OCI-LY1 (cell line): ENCODE data around the gene MPPED2.

Experiments used
- H2AFZ ChIP-seq: fragments of 200-600 bp; sonication (generic), shearing (Covaris generic); 2 replicates; pipeline ENCODE4 v1.6.0; 2014; ENCODE audit warnings: antibody characterized with exemption, mild to moderate bottlenecking, low read length
- H3F3A ChIP-seq: fragments of 200-600 bp; sonication (generic), shearing (Covaris generic); 2 replicates; pipeline ENCODE4 v1.6.0; 2014; ENCODE audit warnings: mild to moderate bottlenecking, antibody characterized with exemption, low read length, moderate library complexity; ENCODE audit not compliant: insufficient read depth
- H3K27ac ChIP-seq: fragments of 200-600 bp; sonication (generic); 2 replicates; pipeline ENCODE4 v1.5.1; 2014; ENCODE audit warnings: low read length, mixed run types, mild to moderate bottlenecking, low read depth; ENCODE audit not compliant: poor library complexity, severe bottlenecking
- H3K27me3 ChIP-seq: fragments of 200-600 bp; sonication (generic); 2 replicates; pipeline ENCODE4 v1.6.0; 2014; ENCODE audit warnings: antibody characterized with exemption, mild to moderate bottlenecking, low read length, moderate library complexity; ENCODE audit not compliant: insufficient read depth
- H3K36me3 ChIP-seq: fragments of 200-600 bp; sonication (generic); 2 replicates; pipeline ENCODE4 v1.6.1; 2014; ENCODE audit warnings: mild to moderate bottlenecking, antibody characterized with exemption, low read length, moderate library complexity, mixed read lengths; ENCODE audit not compliant: insufficient read depth
- H3K4me1 ChIP-seq: fragments of 200-600 bp; sonication (generic); 2 replicates; pipeline ENCODE4 v1.5.1; 2014; ENCODE audit warnings: mild to moderate bottlenecking, low read length, moderate library complexity; ENCODE audit not compliant: insufficient read depth, severe bottlenecking
- H3K4me2 ChIP-seq: fragments of 200-600 bp; sonication (generic), shearing (Covaris generic); 2 replicates; pipeline ENCODE4 v1.6.1; 2014; ENCODE audit warnings: low read length
- H3K4me3 ChIP-seq: fragments of 200-600 bp; sonication (generic); 2 replicates; pipeline ENCODE4 v1.5.1; 2014; ENCODE audit warnings: low read length, low read depth, mild to moderate bottlenecking, mixed read lengths; ENCODE audit not compliant: poor library complexity, severe bottlenecking
- H3K79me2 ChIP-seq: fragments of 200-600 bp; shearing (Covaris generic); 2 replicates; pipeline ENCODE4 v1.6.1; 2016; ENCODE audit warnings: mixed run types, low read length, mixed read lengths; ENCODE audit not compliant: insufficient read depth
- H3K9ac ChIP-seq: fragments of 200-600 bp; sonication (generic), shearing (Covaris generic); 2 replicates; pipeline ENCODE4 v1.6.1; 2014; ENCODE audit warnings: mild to moderate bottlenecking, low read length, mixed read lengths
- H3K9me2 ChIP-seq: fragments of 200-600 bp; sonication (generic), shearing (Covaris generic); 2 replicates; pipeline ENCODE4 v1.6.1; 2014; ENCODE audit warnings: low read depth, mild to moderate bottlenecking, low read length, mixed read lengths
- H3K9me3 ChIP-seq: fragments of 200-600 bp; shearing (Covaris generic); 2 replicates; pipeline ENCODE4 v1.6.1; 2014; ENCODE audit warnings: low read length, mixed read lengths
- H4K20me1 ChIP-seq: fragments of 200-600 bp; sonication (generic), shearing (Covaris generic); 2 replicates; pipeline ENCODE4 v1.6.0; 2016; ENCODE audit warnings: mild to moderate bottlenecking, low read length; ENCODE audit not compliant: insufficient read depth
- EZH2 ChIP-seq: fragments of 200-600 bp; sonication (generic), shearing (Covaris generic); IDR thresholded peaks from 2 replicates; pipeline ENCODE4 v1.8.0; 2017; ENCODE audit warnings: borderline replicate concordance, mixed run types, mild to moderate bottlenecking, antibody characterized with exemption, low read length, moderate library complexity, mixed read lengths
- TF ChIP-seq, protein P1 (sequence below): fragments of 200-600 bp; sonication (generic), shearing (Covaris generic); IDR thresholded peaks from 2 replicates; pipeline ENCODE4 v1.5.1; 2017; ENCODE audit warnings: mild to moderate bottlenecking, antibody characterized with exemption, low read length, moderate library complexity, mixed read lengths

The MPPED2 gene

DNA sequence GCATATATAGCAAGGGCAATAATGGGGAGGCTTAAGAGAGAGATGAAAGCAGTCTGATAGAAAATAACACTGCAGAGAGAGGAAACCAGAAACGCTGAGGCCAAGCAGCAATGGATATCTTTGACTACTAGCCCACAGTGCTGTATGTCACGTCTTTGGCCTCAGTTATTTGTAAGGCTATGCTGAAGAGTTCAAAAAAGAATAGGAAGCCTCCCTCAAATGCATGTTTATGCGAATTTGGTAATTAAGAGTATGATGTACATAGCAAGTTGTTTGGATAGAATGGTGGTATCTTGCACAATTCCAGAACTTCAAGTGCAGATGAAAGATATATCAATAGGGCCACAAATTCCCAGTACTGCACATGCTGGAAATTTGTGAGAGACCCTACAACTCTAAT lies 89.2 kb downstream of the MPPED2 start:
- no peaks in the 10 kb centered on the region for H3K4me1 ChIP-seq
- TF ChIP-seq, protein P1, sequence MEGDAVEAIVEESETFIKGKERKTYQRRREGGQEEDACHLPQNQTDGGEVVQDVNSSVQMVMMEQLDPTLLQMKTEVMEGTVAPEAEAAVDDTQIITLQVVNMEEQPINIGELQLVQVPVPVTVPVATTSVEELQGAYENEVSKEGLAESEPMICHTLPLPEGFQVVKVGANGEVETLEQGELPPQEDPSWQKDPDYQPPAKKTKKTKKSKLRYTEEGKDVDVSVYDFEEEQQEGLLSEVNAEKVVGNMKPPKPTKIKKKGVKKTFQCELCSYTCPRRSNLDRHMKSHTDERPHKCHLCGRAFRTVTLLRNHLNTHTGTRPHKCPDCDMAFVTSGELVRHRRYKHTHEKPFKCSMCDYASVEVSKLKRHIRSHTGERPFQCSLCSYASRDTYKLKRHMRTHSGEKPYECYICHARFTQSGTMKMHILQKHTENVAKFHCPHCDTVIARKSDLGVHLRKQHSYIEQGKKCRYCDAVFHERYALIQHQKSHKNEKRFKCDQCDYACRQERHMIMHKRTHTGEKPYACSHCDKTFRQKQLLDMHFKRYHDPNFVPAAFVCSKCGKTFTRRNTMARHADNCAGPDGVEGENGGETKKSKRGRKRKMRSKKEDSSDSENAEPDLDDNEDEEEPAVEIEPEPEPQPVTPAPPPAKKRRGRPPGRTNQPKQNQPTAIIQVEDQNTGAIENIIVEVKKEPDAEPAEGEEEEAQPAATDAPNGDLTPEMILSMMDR: no peak
- TF ChIP-seq EZH2: no peak

DNA sequence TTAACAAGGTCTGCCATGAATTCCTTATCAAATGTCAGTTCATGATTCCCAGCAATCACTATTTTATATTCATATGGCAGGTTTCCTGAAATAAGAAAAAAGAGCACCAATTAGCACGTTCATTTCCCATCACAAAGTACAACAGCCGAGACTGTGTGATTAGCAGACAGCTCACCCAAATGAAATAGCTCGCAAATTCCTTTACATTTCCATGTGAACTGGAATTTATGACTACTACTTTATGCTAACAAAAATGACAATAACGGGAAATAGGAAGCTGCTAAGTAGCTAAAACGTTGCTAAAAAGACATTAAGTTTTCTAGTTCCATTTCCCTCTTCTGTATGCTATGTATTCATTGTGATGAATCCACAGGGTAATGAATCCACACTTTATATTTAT lies 90.7 kb downstream of the MPPED2 start:
- H3K27me3 ChIP-seq: no peaks in the 10 kb centered on the region
- no peak overlapping the region for H3K9ac ChIP-seq
- H4K20me1 ChIP-seq: no peaks in the 10 kb centered on the region
- no peak overlapping the region for H3K4me3 ChIP-seq
- no peaks in the 10 kb centered on the region for H3K9me3 ChIP-seq
- H3K4me2 ChIP-seq: no peak overlapping the region
- H3K9me2 ChIP-seq: no peaks in the 10 kb centered on the region
- no peak for TF ChIP-seq EZH2
- TF ChIP-seq, protein P1: no peak
- H3F3A ChIP-seq: no peaks in the 10 kb centered on the region
- H3K36me3 ChIP-seq: no peaks in the 10 kb centered on the region
- no peak overlapping the region for H3K27ac ChIP-seq
- no peaks in the 10 kb centered on the region for H3K4me1 ChIP-seq
- no peak overlapping the region for H2AFZ ChIP-seq
- H3K79me2 ChIP-seq: no peaks in the 10 kb centered on the region

More for the DNA sequence above, 89.2 kb downstream of the MPPED2 start:
- Histone ChIP-seq H3K9me2 (no peaks in the 10 kb centered on the region), H3K4me2 (no peak overlapping the region), H3K4me3 (no peak overlapping the region), H2AFZ (no peak overlapping the region), H3K79me2 (no peaks in the 10 kb centered on the region), H3K27me3 (no peaks in the 10 kb centered on the region), H3K9me3 (no peaks in the 10 kb centered on the region), H3F3A (no peaks in the 10 kb centered on the region), H3K27ac (no peak overlapping the region), H4K20me1 (no peaks in the 10 kb centered on the region), H3K36me3 (no peaks in the 10 kb centered on the region), H3K9ac (no peak overlapping the region)

DNA sequence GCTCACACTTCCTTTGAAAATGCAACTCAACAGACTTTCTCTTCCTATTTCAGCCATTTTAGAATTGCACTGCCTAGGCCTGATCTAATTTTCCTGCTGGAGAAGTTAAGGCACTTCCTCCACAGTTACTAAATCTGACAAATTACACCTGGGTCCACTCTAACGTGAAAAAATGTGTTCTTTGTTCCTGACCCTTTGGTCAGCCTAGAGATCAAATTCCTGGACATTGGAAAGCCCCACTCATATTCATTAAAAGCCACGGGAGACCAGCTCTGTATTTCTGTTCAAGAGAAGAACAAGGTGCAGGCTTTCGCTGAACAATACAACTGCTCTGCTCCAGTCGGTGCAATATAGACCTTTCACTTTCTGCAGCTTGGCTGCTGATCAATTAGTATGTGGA lies 96.6 kb downstream of the MPPED2 start:
- Histone ChIP-seq H3K79me2 (no peaks in the 10 kb centered on the region), H3K9ac (no peak overlapping the region), H3K4me3 (no peak overlapping the region), H2AFZ (no peak overlapping the region), H3K27me3 (0 out of 2 replicates have a peak, but pooled peaks cover 3% of the 10 kb centered on the region), H3K27ac (no peak overlapping the region), H3K4me1 (no peaks in the 10 kb centered on the region), H4K20me1 (no peaks in the 10 kb centered on the region), H3K4me2 (no peak overlapping the region), H3K9me2 (no peaks in the 10 kb centered on the region), H3K36me3 (no peaks in the 10 kb centered on the region), H3K9me3 (no peaks in the 10 kb centered on the region), H3F3A (no peaks in the 10 kb centered on the region)
- TF ChIP-seq, protein P1: no peak
- no peak for TF ChIP-seq EZH2
